Measurements from ENCODE around the gene PRR3. TPM values are rescaled to one million over a fixed set of nuclear protein-coding genes. Genes with fewer than 3 reads are reported as not detected.

Gene PRR3
- polyA plus RNA-seq, 1 of the 3 experiments (the other 2 are of a cell fraction), result 21.2 TPM

DNA sequence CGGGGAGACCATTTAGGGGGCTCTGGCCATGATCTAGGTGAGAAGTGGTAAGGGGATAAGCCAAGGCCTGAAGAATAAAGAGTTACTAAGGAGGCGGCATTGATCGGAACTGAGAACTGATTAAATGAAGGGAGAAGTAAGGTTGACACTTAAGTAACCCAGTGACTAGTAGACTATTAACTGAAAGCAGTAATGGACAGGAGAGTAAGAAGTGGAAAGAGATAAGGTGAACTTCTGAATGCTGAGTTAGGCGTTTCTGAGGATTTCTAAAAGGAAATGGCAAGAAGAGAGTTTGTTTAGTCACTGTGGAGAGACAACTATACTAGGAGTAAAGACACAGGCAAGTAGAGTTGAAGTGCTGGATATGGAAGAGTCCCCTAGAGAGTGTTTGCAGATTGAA is 16.0 kb downstream of the PRR3 start:
- Histone ChIP-seq H3K27me3 (ENCODE audit: insufficient read depth) (no peaks in the 10 kb centered on the region), H3K4me3 (ENCODE audit: low read depth in 2 of 2, low read length in 1 of 2) (0 out of 4 replicates have a peak overlapping the region, but pooled peaks of 1 of the 2 experiments have one; percentile 81), H3F3A (replicated peaks; ENCODE audit: insufficient read depth) (no peaks in the 10 kb centered on the region), H3K27ac (ENCODE audit: low read depth in 2 of 2, low read length in 1 of 2) (no peak overlapping the region), H3K9ac (peak overlapping the region; percentile 95; the same call in 1 of the 2 replicates), H3K4me2 (peak overlapping the region; percentile 97), H3K4me1 (ENCODE audit: control insufficient read depth in 1 of 2, insufficient read depth in 2 of 2, low read depth in 1 of 2, low read length in 1 of 2) (peaks cover 12 to 21% of the 10 kb centered on the region in 2 experiments; a peak in 3 of 4 replicates), H3K36me3 (replicated peaks in 1 of 2; ENCODE audit: control insufficient read depth in 1 of 2, insufficient read depth in 2 of 2, low read length in 1 of 2) (peaks cover 17 to 31% of the 10 kb centered on the region in 2 experiments), H3K9me2 (no peaks in the 10 kb centered on the region), H4K20me1 (ENCODE audit: insufficient read depth) (peaks cover 41% of the 10 kb centered on the region), H3K9me3 (no peaks in the 10 kb centered on the region), H2AFZ (ENCODE audit: low read depth) (no peak overlapping the region), H3K79me2 (ENCODE audit: insufficient read depth) (peaks cover 65% of the 10 kb centered on the region)
- no peak for TF ChIP-seq EP300 (IDR thresholded peaks at IDR 0.05; ENCODE audit: borderline replicate concordance in 1 of 2, low read depth in 1 of 2, low read length in 1 of 2)
- TF ChIP-seq FOXJ3 (CRISPR knock-in tag; IDR thresholded peaks at IDR 0.05), result no peak
- TF ChIP-seq MEF2A (IDR thresholded peaks at IDR 0.05; ENCODE audit: borderline replicate concordance, low read depth), result no peak
- TF ChIP-seq, protein P1, sequence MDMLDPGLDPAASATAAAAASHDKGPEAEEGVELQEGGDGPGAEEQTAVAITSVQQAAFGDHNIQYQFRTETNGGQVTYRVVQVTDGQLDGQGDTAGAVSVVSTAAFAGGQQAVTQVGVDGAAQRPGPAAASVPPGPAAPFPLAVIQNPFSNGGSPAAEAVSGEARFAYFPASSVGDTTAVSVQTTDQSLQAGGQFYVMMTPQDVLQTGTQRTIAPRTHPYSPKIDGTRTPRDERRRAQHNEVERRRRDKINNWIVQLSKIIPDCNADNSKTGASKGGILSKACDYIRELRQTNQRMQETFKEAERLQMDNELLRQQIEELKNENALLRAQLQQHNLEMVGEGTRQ (IDR thresholded peaks at IDR 0.05; ENCODE audit: borderline replicate concordance, low read depth, low read length), result no peak
- TF ChIP-seq RAD21 (IDR thresholded peaks at IDR 0.05; ENCODE audit: low read length), result no peak
- TF ChIP-seq TAF1 (IDR thresholded peaks at IDR 0.05; ENCODE audit: borderline replicate concordance, low read depth, low read length), result no peak
- TF ChIP-seq, protein P2, sequence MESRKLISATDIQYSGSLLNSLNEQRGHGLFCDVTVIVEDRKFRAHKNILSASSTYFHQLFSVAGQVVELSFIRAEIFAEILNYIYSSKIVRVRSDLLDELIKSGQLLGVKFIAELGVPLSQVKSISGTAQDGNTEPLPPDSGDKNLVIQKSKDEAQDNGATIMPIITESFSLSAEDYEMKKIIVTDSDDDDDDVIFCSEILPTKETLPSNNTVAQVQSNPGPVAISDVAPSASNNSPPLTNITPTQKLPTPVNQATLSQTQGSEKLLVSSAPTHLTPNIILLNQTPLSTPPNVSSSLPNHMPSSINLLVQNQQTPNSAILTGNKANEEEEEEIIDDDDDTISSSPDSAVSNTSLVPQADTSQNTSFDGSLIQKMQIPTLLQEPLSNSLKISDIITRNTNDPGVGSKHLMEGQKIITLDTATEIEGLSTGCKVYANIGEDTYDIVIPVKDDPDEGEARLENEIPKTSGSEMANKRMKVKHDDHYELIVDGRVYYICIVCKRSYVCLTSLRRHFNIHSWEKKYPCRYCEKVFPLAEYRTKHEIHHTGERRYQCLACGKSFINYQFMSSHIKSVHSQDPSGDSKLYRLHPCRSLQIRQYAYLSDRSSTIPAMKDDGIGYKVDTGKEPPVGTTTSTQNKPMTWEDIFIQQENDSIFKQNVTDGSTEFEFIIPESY (IDR thresholded peaks at IDR 0.05; ENCODE audit: borderline replicate concordance, low read depth), result no peak
- TF ChIP-seq, protein P3, sequence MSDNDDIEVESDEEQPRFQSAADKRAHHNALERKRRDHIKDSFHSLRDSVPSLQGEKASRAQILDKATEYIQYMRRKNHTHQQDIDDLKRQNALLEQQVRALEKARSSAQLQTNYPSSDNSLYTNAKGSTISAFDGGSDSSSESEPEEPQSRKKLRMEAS (IDR thresholded peaks at IDR 0.05; ENCODE audit: low read depth), result no peak
- TF ChIP-seq, protein P4, sequence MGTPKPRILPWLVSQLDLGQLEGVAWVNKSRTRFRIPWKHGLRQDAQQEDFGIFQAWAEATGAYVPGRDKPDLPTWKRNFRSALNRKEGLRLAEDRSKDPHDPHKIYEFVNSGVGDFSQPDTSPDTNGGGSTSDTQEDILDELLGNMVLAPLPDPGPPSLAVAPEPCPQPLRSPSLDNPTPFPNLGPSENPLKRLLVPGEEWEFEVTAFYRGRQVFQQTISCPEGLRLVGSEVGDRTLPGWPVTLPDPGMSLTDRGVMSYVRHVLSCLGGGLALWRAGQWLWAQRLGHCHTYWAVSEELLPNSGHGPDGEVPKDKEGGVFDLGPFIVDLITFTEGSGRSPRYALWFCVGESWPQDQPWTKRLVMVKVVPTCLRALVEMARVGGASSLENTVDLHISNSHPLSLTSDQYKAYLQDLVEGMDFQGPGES (IDR thresholded peaks at IDR 0.05; ENCODE audit: low read depth, low read length), result no peak
- no peak for TF ChIP-seq CHD2 (IDR thresholded peaks at IDR 0.05; ENCODE audit: low read length, partially characterized antibody)
- TF ChIP-seq, protein P5, sequence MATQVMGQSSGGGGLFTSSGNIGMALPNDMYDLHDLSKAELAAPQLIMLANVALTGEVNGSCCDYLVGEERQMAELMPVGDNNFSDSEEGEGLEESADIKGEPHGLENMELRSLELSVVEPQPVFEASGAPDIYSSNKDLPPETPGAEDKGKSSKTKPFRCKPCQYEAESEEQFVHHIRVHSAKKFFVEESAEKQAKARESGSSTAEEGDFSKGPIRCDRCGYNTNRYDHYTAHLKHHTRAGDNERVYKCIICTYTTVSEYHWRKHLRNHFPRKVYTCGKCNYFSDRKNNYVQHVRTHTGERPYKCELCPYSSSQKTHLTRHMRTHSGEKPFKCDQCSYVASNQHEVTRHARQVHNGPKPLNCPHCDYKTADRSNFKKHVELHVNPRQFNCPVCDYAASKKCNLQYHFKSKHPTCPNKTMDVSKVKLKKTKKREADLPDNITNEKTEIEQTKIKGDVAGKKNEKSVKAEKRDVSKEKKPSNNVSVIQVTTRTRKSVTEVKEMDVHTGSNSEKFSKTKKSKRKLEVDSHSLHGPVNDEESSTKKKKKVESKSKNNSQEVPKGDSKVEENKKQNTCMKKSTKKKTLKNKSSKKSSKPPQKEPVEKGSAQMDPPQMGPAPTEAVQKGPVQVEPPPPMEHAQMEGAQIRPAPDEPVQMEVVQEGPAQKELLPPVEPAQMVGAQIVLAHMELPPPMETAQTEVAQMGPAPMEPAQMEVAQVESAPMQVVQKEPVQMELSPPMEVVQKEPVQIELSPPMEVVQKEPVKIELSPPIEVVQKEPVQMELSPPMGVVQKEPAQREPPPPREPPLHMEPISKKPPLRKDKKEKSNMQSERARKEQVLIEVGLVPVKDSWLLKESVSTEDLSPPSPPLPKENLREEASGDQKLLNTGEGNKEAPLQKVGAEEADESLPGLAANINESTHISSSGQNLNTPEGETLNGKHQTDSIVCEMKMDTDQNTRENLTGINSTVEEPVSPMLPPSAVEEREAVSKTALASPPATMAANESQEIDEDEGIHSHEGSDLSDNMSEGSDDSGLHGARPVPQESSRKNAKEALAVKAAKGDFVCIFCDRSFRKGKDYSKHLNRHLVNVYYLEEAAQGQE (IDR thresholded peaks at IDR 0.05; ENCODE audit: low read depth, low read length), result no peak
- TF ChIP-seq, protein P6, sequence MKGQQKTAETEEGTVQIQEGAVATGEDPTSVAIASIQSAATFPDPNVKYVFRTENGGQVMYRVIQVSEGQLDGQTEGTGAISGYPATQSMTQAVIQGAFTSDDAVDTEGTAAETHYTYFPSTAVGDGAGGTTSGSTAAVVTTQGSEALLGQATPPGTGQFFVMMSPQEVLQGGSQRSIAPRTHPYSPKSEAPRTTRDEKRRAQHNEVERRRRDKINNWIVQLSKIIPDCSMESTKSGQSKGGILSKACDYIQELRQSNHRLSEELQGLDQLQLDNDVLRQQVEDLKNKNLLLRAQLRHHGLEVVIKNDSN (IDR thresholded peaks at IDR 0.05; ENCODE audit: borderline replicate concordance, low read depth), result no peak
- TF ChIP-seq POLR2AphosphoS5 (IDR thresholded peaks at IDR 0.05; ENCODE audit: low read depth, low read length), result no peak
- TF ChIP-seq TCF12 (IDR thresholded peaks at IDR 0.05), result no peak
- TF ChIP-seq, protein P7, sequence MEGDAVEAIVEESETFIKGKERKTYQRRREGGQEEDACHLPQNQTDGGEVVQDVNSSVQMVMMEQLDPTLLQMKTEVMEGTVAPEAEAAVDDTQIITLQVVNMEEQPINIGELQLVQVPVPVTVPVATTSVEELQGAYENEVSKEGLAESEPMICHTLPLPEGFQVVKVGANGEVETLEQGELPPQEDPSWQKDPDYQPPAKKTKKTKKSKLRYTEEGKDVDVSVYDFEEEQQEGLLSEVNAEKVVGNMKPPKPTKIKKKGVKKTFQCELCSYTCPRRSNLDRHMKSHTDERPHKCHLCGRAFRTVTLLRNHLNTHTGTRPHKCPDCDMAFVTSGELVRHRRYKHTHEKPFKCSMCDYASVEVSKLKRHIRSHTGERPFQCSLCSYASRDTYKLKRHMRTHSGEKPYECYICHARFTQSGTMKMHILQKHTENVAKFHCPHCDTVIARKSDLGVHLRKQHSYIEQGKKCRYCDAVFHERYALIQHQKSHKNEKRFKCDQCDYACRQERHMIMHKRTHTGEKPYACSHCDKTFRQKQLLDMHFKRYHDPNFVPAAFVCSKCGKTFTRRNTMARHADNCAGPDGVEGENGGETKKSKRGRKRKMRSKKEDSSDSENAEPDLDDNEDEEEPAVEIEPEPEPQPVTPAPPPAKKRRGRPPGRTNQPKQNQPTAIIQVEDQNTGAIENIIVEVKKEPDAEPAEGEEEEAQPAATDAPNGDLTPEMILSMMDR (IDR thresholded peaks at IDR 0.05), result no peak
- no peak for TF ChIP-seq GATA2 (CRISPR knock-in tag; IDR thresholded peaks at IDR 0.05)
- DNase-seq, result no peak
- CTCF ChIA-PET, result interaction anchor here (1.0 kb wide), 1 partner anchor 91 kb away, joined by 3 read pairs; no protein-coding TSS in a partner anchor
- WGBS (ENCODE audit: low lambda C conversion rate), result 71% methylated on average over 4 of the region's 4 CpGs
- POLR2A ChIA-PET, result interaction anchor here (1.2 kb wide), 1 partner anchor 37 kb away, joined by 3 read pairs; no protein-coding TSS in a partner anchor
